HepG2 (cell line): ENCODE measurements around the gene CEP164. TPM values are rescaled to one million over a fixed set of nuclear protein-coding genes. Genes with fewer than 3 reads are reported as not detected.
A peak's percentile ranks its signal among the peaks of the same experiment; 100 is the strongest.

Experiments
- ATF6 ChIP-seq: sonication (generic); formaldehyde crosslinking; conservative IDR thresholded peaks from 2 replicates; pipeline ENCODE4 v1.4.0; 2020; ENCODE audit warnings: missing genetic modification reagents
- CREB1 ChIP-seq, 2 experiments: fragments of 450-650 bp in 1 of 2; IDR thresholded peaks; 2 replicates each; pipeline ENCODE4 v1.6.1; 2016 to 2017; ENCODE audit warnings: control low read depth in 1 of 2, mild to moderate bottlenecking in 1 of 2, missing compliant biosample characterization in 1 of 2, missing genetic modification characterization in 1 of 2
- DZIP1 ChIP-seq: sonication (generic); formaldehyde crosslinking; IDR thresholded peaks from 2 replicates; pipeline ENCODE4 v1.5.0; 2020; ENCODE audit warnings: mild to moderate bottlenecking, missing genetic modification reagents
- GZF1 ChIP-seq: sonication (generic); formaldehyde crosslinking; IDR thresholded peaks from 2 replicates; pipeline ENCODE4 v1.5.1; 2020; ENCODE audit warnings: mild to moderate bottlenecking, missing genetic modification reagents
- HNF1B ChIP-seq: sonication (generic); formaldehyde crosslinking; IDR thresholded peaks from 2 replicates; pipeline ENCODE4 v1.5.1; 2020; ENCODE audit warnings: mild to moderate bottlenecking, moderate library complexity, missing genetic modification reagents
- KDM2A ChIP-seq: sonication (generic); formaldehyde crosslinking; IDR thresholded peaks from 2 replicates; pipeline ENCODE4 v1.4.0; 2020; ENCODE audit warnings: low read depth, missing genetic modification reagents, borderline replicate concordance
- KDM6A ChIP-seq: IDR thresholded peaks from 2 replicates; pipeline ENCODE4 v1.6.1; 2016; ENCODE audit warnings: low read depth
- POLR2AphosphoS5 ChIP-seq: IDR thresholded peaks from 2 replicates; pipeline ENCODE4 v1.6.1; 2012; ENCODE audit warnings: low read depth, low read length
- ZNF142 ChIP-seq: sonication (generic); formaldehyde crosslinking; IDR thresholded peaks from 2 replicates; pipeline ENCODE4 v1.4.0; 2020; ENCODE audit warnings: missing genetic modification reagents
- ZNF276 ChIP-seq: sonication (generic); formaldehyde crosslinking; IDR thresholded peaks from 2 replicates; pipeline ENCODE4 v1.4.0; 2020; ENCODE audit warnings: mild to moderate bottlenecking, low read depth, missing genetic modification reagents
- ZNF326 ChIP-seq: sonication (generic); formaldehyde crosslinking; IDR thresholded peaks from 2 replicates; pipeline ENCODE4 v1.4.0; 2020; ENCODE audit warnings: missing genetic modification reagents, borderline replicate concordance
- ZNF709 ChIP-seq: sonication (generic); formaldehyde crosslinking; IDR thresholded peaks from 2 replicates; pipeline ENCODE4 v1.5.0; 2020; ENCODE audit warnings: mild to moderate bottlenecking, missing genetic modification reagents
- ZNF781 ChIP-seq: sonication (generic); formaldehyde crosslinking; IDR thresholded peaks from 2 replicates; pipeline ENCODE4 v1.5.1; 2020; ENCODE audit warnings: borderline replicate concordance, mild to moderate bottlenecking, missing genetic modification reagents; ENCODE audit errors: not compliant biosample characterization
- polyA plus RNA-seq, 8 experiments: library from polyadenylated mRNA; depleted of rRNA in 3 of 8; stranded (reverse) in 7 of 8; unstranded in 1 of 8; fragments of >200 nt; fragmentation: Illumina TruSeq in 4 of 8; extraction: Trizol in 4 of 8; gene quantifications; 2 replicates each; pipeline versions ENCODE4 v1.2.1 to v1.2.3, GENCODE V29; 2011 to 2016; ENCODE audit warnings: low read depth in 4 of 8, missing spikeins in 1 of 8, mixed read lengths in 1 of 8; ENCODE audit not compliant: insufficient read depth in 1 of 8
- total RNA-seq, 5 experiments: library from RNA; depleted of rRNA; stranded (reverse); fragments of >200 nt; fragmentation: Illumina TruSeq; extraction: Trizol; gene quantifications; 2 replicates each; pipeline ENCODE4 v1.2.3, GENCODE V29; 2016; ENCODE audit warnings: low read depth in 1 of 5

CEP164 gene
- total and polyA plus RNA-seq, 2 of the 13 experiments (the other 11 are each of a cell fraction or from before 2014, with no cell fraction given) = 11.4 to 15.2 TPM

GRCh38 chr11:117316197-117316961 is 11.3 kb upstream of the CEP164 start, which contains the start of gene BACE1 (continued):
- TF ChIP-seq HNF1B (CRISPR knock-in tag) = peak; percentile 83
- TF ChIP-seq KDM2A (CRISPR knock-in tag) = peak; percentile 89; the same call in 1 of the 2 replicates
- no peak for TF ChIP-seq GZF1 (CRISPR knock-in tag)
- 0 out of 2 replicates have a peak, but pooled peaks have one; percentile 36 for TF ChIP-seq POLR2AphosphoS5
- no peak for TF ChIP-seq KDM6A (CRISPR knock-in tag)
- no peak for TF ChIP-seq CREB1 (IDR thresholded peaks at IDR 0.05)
- peak; percentile 60; the same call in 1 of the 2 replicates for TF ChIP-seq CREB1 (CRISPR knock-in tag; IDR thresholded peaks at IDR 0.05)
- TF ChIP-seq ZNF709 (CRISPR knock-in tag) = no peak
- no peak for TF ChIP-seq DZIP1 (CRISPR knock-in tag)
- peak; percentile 35; the same call in 1 of the 2 replicates for TF ChIP-seq ZNF142 (CRISPR knock-in tag)
- TF ChIP-seq ZNF276 (CRISPR knock-in tag) = no peak
- no peak for TF ChIP-seq ATF6 (CRISPR knock-in tag)
- no peak for TF ChIP-seq ZNF326 (CRISPR knock-in tag)
- TF ChIP-seq ZNF781 (CRISPR knock-in tag) = no peak
